Smooth muscle cell (in vitro differentiated cells): Measurements from ENCODE around the gene TOR4A. TPM values are rescaled to one million over a fixed set of nuclear protein-coding genes. Genes with fewer than 3 reads are reported as not detected.

Experiments used
- DNase-seq: peaks from one replicate; lab custom pipeline; 2025; ENCODE audit not compliant: unreplicated experiment; lab: John Stamatoyannopoulos, UW
- H2AFZ ChIP-seq: fragments of 200-600 bp; sonication (generic); 2 replicates; pipeline ENCODE4 v1.6.0; 2016; ENCODE audit warnings: antibody characterized with exemption, low read depth, mild to moderate bottlenecking
- H3F3A ChIP-seq: fragments of 200-600 bp; sonication (generic); 2 replicates; pipeline ENCODE4 v1.6.0; 2017; ENCODE audit warnings: antibody characterized with exemption, low read depth
- H3K27ac ChIP-seq: fragments of 200-600 bp; sonication (generic); 2 replicates; pipeline ENCODE4 v1.5.1; 2016; ENCODE audit warnings: low read depth, mild to moderate bottlenecking
- H3K27me3 ChIP-seq: fragments of 200-600 bp; sonication (generic); 2 replicates; pipeline ENCODE4 v1.6.1; 2016; ENCODE audit warnings: low read depth, mild to moderate bottlenecking
- H3K36me3 ChIP-seq: fragments of 200-600 bp; sonication (generic); 2 replicates; pipeline ENCODE4 v1.5.1; 2016; ENCODE audit warnings: low read depth
- H3K4me1 ChIP-seq: fragments of 200-600 bp; sonication (generic); 2 replicates; pipeline ENCODE4 v1.5.1; 2016; ENCODE audit warnings: low read depth
- H3K4me2 ChIP-seq: fragments of 200-600 bp; sonication (generic); 2 replicates; pipeline ENCODE4 v1.6.0; 2016; ENCODE audit warnings: mild to moderate bottlenecking
- H3K4me3 ChIP-seq: fragments of 200-600 bp; sonication (generic); 2 replicates; pipeline ENCODE4 v1.5.1; 2016; ENCODE audit warnings: mild to moderate bottlenecking
- H3K79me2 ChIP-seq: fragments of 200-600 bp; sonication (generic); 2 replicates; pipeline ENCODE4 v1.6.0; 2016; ENCODE audit warnings: low read depth, mild to moderate bottlenecking
- H3K9ac ChIP-seq: fragments of 200-600 bp; sonication (generic); 2 replicates; pipeline ENCODE4 v1.6.0; 2016; ENCODE audit warnings: low read depth
- H3K9me3 ChIP-seq: fragments of 200-600 bp; sonication (generic); replicated peaks from 2 replicates; pipeline ENCODE4 v1.5.1; 2016; ENCODE audit warnings: low read depth
- H4K20me1 ChIP-seq: fragments of 200-600 bp; sonication (generic); 2 replicates; pipeline ENCODE4 v1.6.0; 2016; ENCODE audit warnings: low read depth
- CTCF ChIP-seq: fragments of 200-600 bp; sonication (generic); IDR thresholded peaks from 2 replicates; pipeline ENCODE4 v1.5.1; 2017; ENCODE audit warnings: borderline replicate concordance, mild to moderate bottlenecking, antibody characterized with exemption; ENCODE audit not compliant: insufficient read depth, poor library complexity, severe bottlenecking
- WGBS: methylation state at CpG from one replicate; pipeline ENCODE4 v1.1.7; 2016; ENCODE audit warnings: low lambda C conversion rate; 5-methylcytosine and 5-hydroxymethylcytosine counted together
- polyA plus RNA-seq: library from polyadenylated mRNA; unstranded; fragments of >200 nt; fragmentation: Nextera tagmentation; extraction: Ambion mirVana; gene quantifications from 2 replicates; pipeline ENCODE4 v1.2.1, GENCODE V29; 2016
- total RNA-seq: library from RNA; depleted of rRNA; stranded (reverse); fragments of >200 nt; gene quantifications from 2 replicates; pipeline ENCODE4 v1.2.3, GENCODE V29; 2014

Gene TOR4A
- total and polyA plus RNA-seq, 2 experiments from 2014 or later: 5.5 to 6.3 TPM

GRCh38 chr9:137266585-137267453, 10.7 kb upstream of the TOR4A start:
- H3K4me2 ChIP-seq: no peak overlapping the region
- H3F3A ChIP-seq: no peaks in the 10 kb centered on the region
- H3K4me1 ChIP-seq: no peaks in the 10 kb centered on the region
- H2AFZ ChIP-seq: no peak overlapping the region
- H3K9me3 ChIP-seq: no peaks in the 10 kb centered on the region
- 96% methylated on average over 25 of the region's 34 CpGs for WGBS
- H3K79me2 ChIP-seq: no peaks in the 10 kb centered on the region
- no peak overlapping the region for H3K27ac ChIP-seq
- no peak overlapping the region for H3K9ac ChIP-seq
- no peak for TF ChIP-seq CTCF
- DNase-seq: no peak
- H3K4me3 ChIP-seq: no peak overlapping the region
- no peaks in the 10 kb centered on the region for H3K36me3 ChIP-seq
- peaks cover 10% of the 10 kb centered on the region for H4K20me1 ChIP-seq
- no peaks in the 10 kb centered on the region for H3K27me3 ChIP-seq

- Histone ChIP-seq H3K27me3 (no peaks in the 10 kb centered on the region), H2AFZ (no peak overlapping the region), H3K4me1 (no peaks in the 10 kb centered on the region), H3K36me3 (no peaks in the 10 kb centered on the region), H3K4me3 (no peak overlapping the region), H3K27ac (no peak overlapping the region), H3K9me3 (no peaks in the 10 kb centered on the region), H3K4me2 (no peak overlapping the region), H3F3A (no peaks in the 10 kb centered on the region), H3K79me2 (no peaks in the 10 kb centered on the region), H4K20me1 (peaks cover 21% of the 10 kb centered on the region), H3K9ac (no peak overlapping the region)
- no peak for TF ChIP-seq CTCF
- 93% methylated on average over 6 of the region's 6 CpGs for WGBS
- no peak for DNase-seq
Measured at GRCh38 chr9:137267933-137268355, 9.6 kb upstream of the TOR4A start.

GRCh38 chr9:137268538-137269201, 8.9 kb upstream of the TOR4A start:
- Histone ChIP-seq H3K27ac (no peak overlapping the region), H3F3A (no peaks in the 10 kb centered on the region), H3K79me2 (no peaks in the 10 kb centered on the region), H3K4me1 (no peaks in the 10 kb centered on the region), H2AFZ (no peak overlapping the region), H3K36me3 (no peaks in the 10 kb centered on the region), H3K27me3 (no peaks in the 10 kb centered on the region), H4K20me1 (peaks cover 27% of the 10 kb centered on the region), H3K4me2 (no peak overlapping the region), H3K9ac (no peak overlapping the region), H3K9me3 (no peaks in the 10 kb centered on the region), H3K4me3 (no peak overlapping the region)
- WGBS: 90% methylated on average over 19 of the region's 19 CpGs
- DNase-seq: no peak
- TF ChIP-seq CTCF: no peak
